Testis (tissue), 2 donors: Measurements from ENCODE around the gene RANBP17.

ENCODE experiments used
- POLR2A ChIP-seq: fragments of 450-650 bp; IDR thresholded peaks from one replicate; pipeline ENCODE4 v1.6.1; 2017; ENCODE audit warnings: antibody characterized with exemption, mild to moderate bottlenecking, moderate library complexity
- TF ChIP-seq, protein P1 (sequence below), 3 experiments: fragments of 450-650 bp in 2 of 3; fragments of 200-600 bp in 1 of 3; sonication (generic) in 1 of 3; IDR thresholded peaks; one replicate each; pipeline ENCODE4 v1.5.1; 2016 to 2019; ENCODE audit warnings: antibody characterized with exemption in 3 of 3, mild to moderate bottlenecking in 2 of 3, moderate library complexity in 1 of 3

DNA sequence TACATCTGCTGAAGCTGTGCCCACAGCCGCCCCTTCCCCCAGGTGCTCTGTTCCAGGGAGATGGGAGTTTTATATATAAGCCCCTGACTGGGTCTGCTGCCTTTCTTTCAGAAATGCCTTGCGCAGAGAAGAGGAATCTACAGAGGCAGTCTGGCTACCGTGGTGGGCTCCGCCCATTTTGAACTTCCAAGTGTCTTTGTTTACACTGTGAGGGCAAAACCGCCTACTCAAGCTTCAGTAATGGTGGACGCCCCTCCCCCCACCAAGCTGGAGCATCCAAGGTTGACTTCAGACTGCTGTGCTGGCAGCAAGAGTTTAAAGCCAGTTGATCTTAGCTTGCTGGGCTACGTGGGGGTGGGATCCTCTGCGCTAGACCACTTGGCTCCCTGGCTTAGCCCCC is 41.3 kb downstream of the RANBP17 start:
- TF ChIP-seq, protein P1, sequence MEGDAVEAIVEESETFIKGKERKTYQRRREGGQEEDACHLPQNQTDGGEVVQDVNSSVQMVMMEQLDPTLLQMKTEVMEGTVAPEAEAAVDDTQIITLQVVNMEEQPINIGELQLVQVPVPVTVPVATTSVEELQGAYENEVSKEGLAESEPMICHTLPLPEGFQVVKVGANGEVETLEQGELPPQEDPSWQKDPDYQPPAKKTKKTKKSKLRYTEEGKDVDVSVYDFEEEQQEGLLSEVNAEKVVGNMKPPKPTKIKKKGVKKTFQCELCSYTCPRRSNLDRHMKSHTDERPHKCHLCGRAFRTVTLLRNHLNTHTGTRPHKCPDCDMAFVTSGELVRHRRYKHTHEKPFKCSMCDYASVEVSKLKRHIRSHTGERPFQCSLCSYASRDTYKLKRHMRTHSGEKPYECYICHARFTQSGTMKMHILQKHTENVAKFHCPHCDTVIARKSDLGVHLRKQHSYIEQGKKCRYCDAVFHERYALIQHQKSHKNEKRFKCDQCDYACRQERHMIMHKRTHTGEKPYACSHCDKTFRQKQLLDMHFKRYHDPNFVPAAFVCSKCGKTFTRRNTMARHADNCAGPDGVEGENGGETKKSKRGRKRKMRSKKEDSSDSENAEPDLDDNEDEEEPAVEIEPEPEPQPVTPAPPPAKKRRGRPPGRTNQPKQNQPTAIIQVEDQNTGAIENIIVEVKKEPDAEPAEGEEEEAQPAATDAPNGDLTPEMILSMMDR (IDR thresholded peaks at IDR 0.05): no peak
- no peak for TF ChIP-seq POLR2A
